T-cell (primary cell): ENCODE results near the gene TSC22D1. TPM values are rescaled to one million over a fixed set of nuclear protein-coding genes. Genes with fewer than 3 reads are reported as not detected.

Experiments used
- ATAC-seq, 4 experiments: fragments of 200-7000 bp in 3 of 4; fragments of 150-1000 bp in 1 of 4; cut with Tn5 transposase; replicated peaks in 1 of 4; 1 replicate in 3 of 4; 2 replicates in 1 of 4; pipeline ENCODE4 v1.10.0; 2021; ENCODE audit warnings: moderate library complexity in 3 of 4, mild to moderate bottlenecking in 2 of 4, moderate number of reproducible peaks in 1 of 4
- CTCF ChIA-PET, 2 donors: fragments of 300-600 bp; sonication (Branson Sonifier 250); formaldehyde crosslinking; loops; one replicate each; lab custom pipeline; 2022; ENCODE audit warnings: antibody characterized with exemption in 2 of 2; lab: Charles Lee
- POLR2A ChIA-PET, 2 donors: fragments of 300-600 bp; sonication (Branson Sonifier 250); formaldehyde crosslinking; loops; one replicate each; lab custom pipeline; 2022; ENCODE audit warnings: antibody characterized with exemption in 2 of 2; lab: Charles Lee
- DNase-seq, 35 experiments: peaks; one replicate each; pipeline versions ENCODE4 v3.0.0 to v3.0.0-alpha.2; 2013 to 2023
- H3K27ac ChIP-seq: one replicate; pipeline ENCODE4 v1.5.1; 2013; ENCODE audit warnings: low read length
- H3K27me3 ChIP-seq, 2 experiments: replicated peaks in 1 of 2; 1 replicate in 1 of 2; 2 replicates in 1 of 2; pipeline versions ENCODE4 v1.6.1 to v1.7.0; 2013; ENCODE audit warnings: low read length in 1 of 2, mixed read lengths in 1 of 2; ENCODE audit not compliant: control insufficient read depth in 2 of 2, insufficient read depth in 2 of 2; ENCODE audit errors: extremely low read depth in 1 of 2
- H3K36me3 ChIP-seq, 2 donors: 1 replicate in 1 of 2; 2 replicates in 1 of 2; pipeline versions ENCODE4 v1.6.1 to v1.7.0; 2013; ENCODE audit warnings: low read length in 1 of 2; ENCODE audit not compliant: control insufficient read depth in 2 of 2, insufficient read depth in 1 of 2; ENCODE audit errors: extremely low read depth in 1 of 2
- H3K4me1 ChIP-seq, 2 experiments: 1 replicate in 1 of 2; 2 replicates in 1 of 2; pipeline versions ENCODE4 v1.6.1 to v1.7.0; 2013; ENCODE audit warnings: low read length in 2 of 2, mixed read lengths in 1 of 2; ENCODE audit not compliant: insufficient read depth in 2 of 2, control insufficient read depth in 1 of 2; ENCODE audit errors: extremely low read depth in 1 of 2
- H3K4me3 ChIP-seq, 2 donors: 1 replicate in 1 of 2; 2 replicates in 1 of 2; pipeline versions ENCODE4 v1.5.1 to v1.7.0; 2013; ENCODE audit warnings: mild to moderate bottlenecking in 2 of 2, low read length in 1 of 2, moderate library complexity in 1 of 2; ENCODE audit not compliant: control insufficient read depth in 1 of 2; ENCODE audit errors: extremely low read depth in 1 of 2
- H3K9me3 ChIP-seq: 2 replicates; pipeline ENCODE4 v1.7.0; 2013
- H3K27ac Mint-ChIP-seq, 2 donors: one replicate each; pipeline ENCODE4 v1.8.0; 2020 to 2021; ENCODE audit warnings: mild to moderate bottlenecking in 2 of 2, mixed read lengths in 2 of 2
- H3K27me3 Mint-ChIP-seq, 2 donors: one replicate each; pipeline ENCODE4 v1.8.0; 2021 to 2022; ENCODE audit warnings: mixed read lengths in 2 of 2
- H3K36me3 Mint-ChIP-seq: one replicate; pipeline ENCODE4 v1.8.0; 2021; ENCODE audit warnings: mixed read lengths
- H3K4me1 Mint-ChIP-seq, 3 donors: one replicate each; pipeline ENCODE4 v1.8.0; 2020 to 2022; ENCODE audit warnings: mixed read lengths in 3 of 3, mild to moderate bottlenecking in 1 of 3
- H3K4me3 Mint-ChIP-seq, 3 donors: one replicate each; pipeline ENCODE4 v1.8.0; 2020 to 2022; ENCODE audit warnings: mild to moderate bottlenecking in 3 of 3, mixed read lengths in 3 of 3, moderate library complexity in 3 of 3
- H3K9me3 Mint-ChIP-seq, 3 donors: one replicate each; pipeline ENCODE4 v1.8.0; 2020 to 2022; ENCODE audit warnings: mixed read lengths in 3 of 3
- WGBS: methylation state at CpG from one replicate; pipeline ENCODE4 v1.1.5; 2013; ENCODE audit warnings: missing lambda C conversion rate; ENCODE audit not compliant: insufficient coverage; 5-methylcytosine and 5-hydroxymethylcytosine counted together
- total RNA-seq, 35 experiments: library from RNA in 6 of 35; stranded (reverse) in 6 of 35; fragments of 120-200 nt in 1 of 35; gene quantifications; one replicate each; pipeline versions ENCODE4 v1.2.1 to v1.2.4 and lab custom pipeline; 2013 to 2026

TSC22D1 gene
- total RNA-seq, 5 donors from 2014 or later (not counting 1 experiment from before 2014, with no cell fraction given), result 32.5 to 40.4 (median 36.4) TPM

- H3K4me1 Mint-ChIP-seq, result peaks cover 29 to 33% (median 30%) of the 10 kb centered on the region in 3 donors
- Histone ChIP-seq H3K4me1 (peaks cover 4 to 25% of the 10 kb centered on the region in 2 experiments), H3K36me3 (peaks cover 0 to 3% of the 10 kb centered on the region in 2 donors), H3K4me3 (no peak overlapping the region), H3K27ac (no peak overlapping the region), H3K27me3 (peaks cover 0 to 14% of the 10 kb centered on the region in 2 experiments), H3K9me3 (no peaks in the 10 kb centered on the region)
- 20% methylated on average over 1 of the region's 3 CpGs for WGBS
- DNase-seq (no peak), ATAC-seq (no peak)
- H3K27ac Mint-ChIP-seq, result no peak overlapping the region
- peaks cover 0 to 17% of the 10 kb centered on the region in 2 donors for H3K27me3 Mint-ChIP-seq
- no peak overlapping the region for H3K4me3 Mint-ChIP-seq
- CTCF ChIA-PET, result interaction anchor here (0.6 to 5.4 kb wide), 12 partner anchors 19 to 533 kb away, joined by 3 to 48 read pairs (median 5); no protein-coding TSS in a partner anchor
- peaks cover 16% of the 10 kb centered on the region for H3K36me3 Mint-ChIP-seq
- H3K9me3 Mint-ChIP-seq, result no peaks in the 10 kb centered on the region
- POLR2A ChIA-PET, result no interaction called here
Measured at GRCh38 chr13:44438234-44438579, 137.9 kb downstream of the TSC22D1 start.

- Histone ChIP-seq H3K9me3 (no peaks in the 10 kb centered on the region), H3K4me1 (peaks cover 4 to 25% of the 10 kb centered on the region in 2 experiments), H3K4me3 (peak overlapping the region; percentile 65 to 79), H3K27ac (peak overlapping the region; percentile 56), H3K36me3 (peaks cover 0 to 3% of the 10 kb centered on the region in 2 donors), H3K27me3 (peaks cover 0 to 14% of the 10 kb centered on the region in 2 experiments)
- no peaks in the 10 kb centered on the region for H3K9me3 Mint-ChIP-seq
- peak in 2 of 4 experiments; percentile 28 to 39 for ATAC-seq
- CTCF ChIA-PET, result interaction anchor here (0.5 to 5.4 kb wide), 20 partner anchors 9 to 533 kb away, joined by 3 to 48 read pairs (median 4); no protein-coding TSS in a partner anchor
- peaks cover 29 to 33% (median 30%) of the 10 kb centered on the region in 3 donors for H3K4me1 Mint-ChIP-seq
- H3K36me3 Mint-ChIP-seq, result peaks cover 21% of the 10 kb centered on the region
- peak overlapping the region; percentile 83 to 86 (median 86) for H3K4me3 Mint-ChIP-seq
- DNase-seq, result peak in 1 of 35 experiments; percentile 67
- 50% methylated on average over 1 of the region's 5 CpGs for WGBS
- H3K27ac Mint-ChIP-seq, result no peak overlapping the region
- peaks cover 0 to 17% of the 10 kb centered on the region in 2 donors for H3K27me3 Mint-ChIP-seq
- POLR2A ChIA-PET, result interaction anchor here in 1 of 2 donors (0.5 kb wide), 1 partner anchor 534 kb away, joined by 3 read pairs; no protein-coding TSS in a partner anchor
Measured at GRCh38 chr13:44437356-44438233, 138.5 kb downstream of the TSC22D1 start.

GRCh38 chr13:44436589-44437337, 139.4 kb downstream of the TSC22D1 start:
- Histone ChIP-seq H3K27ac (peak overlapping the region; percentile 56), H3K4me3 (peak overlapping the region; percentile 65 to 79), H3K4me1 (peaks cover 4 to 25% of the 10 kb centered on the region in 2 experiments), H3K27me3 (peaks cover 0 to 14% of the 10 kb centered on the region in 2 experiments), H3K36me3 (peaks cover 0 to 3% of the 10 kb centered on the region in 2 donors), H3K9me3 (no peaks in the 10 kb centered on the region)
- ATAC-seq (peak; percentile 26 to 37 (median 34)), DNase-seq (peak in 27 of 35 experiments; percentile 4 to 54 (median 19))
- 0% methylated on average over 23 of the region's 38 CpGs for whole genome bisulfite sequencing
- peaks cover 0 to 17% of the 10 kb centered on the region in 2 donors for H3K27me3 Mint-ChIP-seq
- H3K9me3 Mint-ChIP-seq, result no peaks in the 10 kb centered on the region
- peak overlapping the region; percentile 28 to 43 for H3K27ac Mint-ChIP-seq
- peak overlapping the region; percentile 83 to 86 (median 86) for H3K4me3 Mint-ChIP-seq
- H3K36me3 Mint-ChIP-seq, result peaks cover 21% of the 10 kb centered on the region
- ChIA-PET CTCF (interaction anchor here (0.5 to 5.4 kb wide), 19 partner anchors 8 to 532 kb away, joined by 3 to 48 read pairs (median 4); no protein-coding TSS in a partner anchor), POLR2A (no interaction called here)
- H3K4me1 Mint-ChIP-seq, result peaks cover 29 to 33% (median 30%) of the 10 kb centered on the region in 3 donors

GRCh38 chr13:44435919-44436510, 140.1 kb downstream of the TSC22D1 start:
- CTCF ChIA-PET, result interaction anchor here (0.9 to 5.4 kb wide), 10 partner anchors 38 to 542 kb away, joined by 3 to 48 read pairs (median 5); no protein-coding TSS in a partner anchor
- Mint-ChIP-seq H3K27ac (peak overlapping the region; percentile 30 to 43), H3K9me3 (no peaks in the 10 kb centered on the region), H3K27me3 (peaks cover 0 to 17% of the 10 kb centered on the region in 2 donors), H3K4me3 (peak overlapping the region; percentile 83 to 86 (median 86)), H3K4me1 (peaks cover 29 to 33% (median 30%) of the 10 kb centered on the region in 3 donors), H3K36me3 (peaks cover 20% of the 10 kb centered on the region)
- peaks cover 0 to 3% of the 10 kb centered on the region in 2 donors for H3K36me3 ChIP-seq
- no peaks in the 10 kb centered on the region for H3K9me3 ChIP-seq
- peak overlapping the region; percentile 89 for H3K27ac ChIP-seq
- WGBS, result 14% methylated on average over 5 of the region's 9 CpGs
- H3K27me3 ChIP-seq, result peaks cover 0 to 14% of the 10 kb centered on the region in 2 experiments
- POLR2A ChIA-PET, result no interaction called here
- ATAC-seq, result no peak
- peak overlapping the region; percentile 65 to 92 for H3K4me3 ChIP-seq
- peak in 1 of 35 experiments; percentile 22 for DNase-seq
- H3K4me1 ChIP-seq, result peaks cover 4 to 25% of the 10 kb centered on the region in 2 experiments

DNA sequence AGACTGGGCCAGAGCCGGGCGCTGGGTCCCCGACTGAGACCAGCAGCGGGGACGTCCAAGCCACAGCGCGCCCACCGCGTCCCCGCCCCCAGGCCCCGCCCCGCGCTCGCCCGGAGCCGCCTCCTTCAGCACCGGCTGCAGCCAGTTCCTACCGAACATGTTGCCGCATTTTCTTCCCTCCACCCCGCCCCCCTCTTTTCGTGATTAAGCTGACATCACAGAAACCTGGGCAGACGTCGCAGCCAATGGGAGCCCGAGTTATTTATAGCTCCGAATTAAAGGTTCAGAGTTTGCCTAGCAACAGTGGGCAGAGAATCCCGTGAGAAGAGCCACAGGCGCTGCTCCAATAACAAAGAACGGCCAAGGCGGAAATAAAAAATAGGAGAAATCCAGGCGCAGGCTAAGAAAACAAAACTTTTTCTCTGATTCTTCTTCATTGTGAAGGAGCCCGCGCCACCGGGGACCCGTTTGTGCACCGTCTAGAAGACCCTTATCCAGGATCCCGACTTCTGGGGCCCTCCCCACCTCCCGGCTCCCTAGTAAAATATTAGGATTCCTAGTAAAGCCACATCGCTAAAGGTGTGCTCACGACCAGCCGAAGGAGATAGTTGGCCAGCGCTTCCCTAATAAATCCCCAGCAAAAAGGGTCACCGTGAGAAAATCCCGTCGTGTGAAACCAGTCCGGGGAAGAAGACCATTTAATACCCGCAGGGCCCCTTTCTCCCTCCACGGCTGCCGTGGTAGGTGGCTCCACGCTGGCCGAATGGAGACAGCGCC, 140.8 kb downstream of the TSC22D1 start:
- ATAC-seq, result peak; percentile 82 to 88 (median 84)
- peak; percentile 60 to 92 (median 87) for DNase-seq
- peaks cover 17% of the 10 kb centered on the region for H3K36me3 Mint-ChIP-seq
- peak overlapping the region; percentile 89 for H3K27ac ChIP-seq
- H3K9me3 ChIP-seq, result no peaks in the 10 kb centered on the region
- ChIA-PET CTCF (interaction anchor here (0.5 to 5.4 kb wide), 25 partner anchors 10 to 1869 kb away, joined by 3 to 34 read pairs (median 4); no protein-coding TSS in a partner anchor), POLR2A (interaction anchor here (0.6 to 1.0 kb wide), 10 partner anchors 45 to 1443 kb away, joined by 3 to 24 read pairs (median 6); partner anchors contain the start of gene EPSTI1 (in 1 of the 2))
- H3K36me3 ChIP-seq, result peaks cover 0 to 3% of the 10 kb centered on the region in 2 donors
- peaks cover 0 to 17% of the 10 kb centered on the region in 2 donors for H3K27me3 Mint-ChIP-seq
- peak overlapping the region; percentile 65 to 92 for H3K4me3 ChIP-seq
- peaks cover 0 to 14% of the 10 kb centered on the region in 2 experiments for H3K27me3 ChIP-seq
- peak overlapping the region; percentile 83 to 86 (median 86) for H3K4me3 Mint-ChIP-seq
- peaks cover 29 to 33% (median 30%) of the 10 kb centered on the region in 3 donors for H3K4me1 Mint-ChIP-seq
- H3K4me1 ChIP-seq, result peaks cover 4 to 25% of the 10 kb centered on the region in 2 experiments
- 1% methylated on average over 51 of the region's 51 CpGs for WGBS
- peak overlapping the region; percentile 32 to 66 for H3K27ac Mint-ChIP-seq
- no peaks in the 10 kb centered on the region for H3K9me3 Mint-ChIP-seq
